ENCODE results near the gene IL1RAP.

Gene IL1RAP

GRCh38 chr3:190593075-190593474 is 79.2 kb downstream of the IL1RAP start:
- Mint-ChIP-seq H3K9me3 (ENCODE audit: low read depth) (no peaks in the 10 kb centered on the region), H3K4me1 (ENCODE audit: low read depth) (peaks cover 5% of the 10 kb centered on the region), H3K27ac (no peak overlapping the region)

GRCh38 chr3:190594171-190594570 is 80.3 kb downstream of the IL1RAP start:
- no peaks in the 10 kb centered on the region for H3K27me3 Mint-ChIP-seq
- peaks cover 21% of the 10 kb centered on the region for H3K36me3 Mint-ChIP-seq
- no peak overlapping the region for H3K4me3 Mint-ChIP-seq
- H3K4me1 Mint-ChIP-seq (ENCODE audit: low read depth): peaks cover 3% of the 10 kb centered on the region
- H3K27ac Mint-ChIP-seq: no peak overlapping the region
- H3K9me3 Mint-ChIP-seq (ENCODE audit: low read depth): no peaks in the 10 kb centered on the region

More at GRCh38 chr3:190593075-190593474, 79.2 kb downstream of the IL1RAP start:
- Mint-ChIP-seq H3K36me3 (peaks cover 24% of the 10 kb centered on the region), H3K27me3 (no peaks in the 10 kb centered on the region), H3K4me3 (no peak overlapping the region)

- Mint-ChIP-seq H3K27ac (no peak overlapping the region), H3K9me3 (ENCODE audit: low read depth) (no peaks in the 10 kb centered on the region), H3K27me3 (no peaks in the 10 kb centered on the region), H3K4me1 (ENCODE audit: low read depth) (peaks cover 3% of the 10 kb centered on the region), H3K36me3 (peaks cover 25% of the 10 kb centered on the region), H3K4me3 (no peak overlapping the region)
Measured at GRCh38 chr3:190595179-190595795, 81.4 kb downstream of the IL1RAP start.

- H3K4me1 Mint-ChIP-seq (ENCODE audit: low read depth): peaks cover 3% of the 10 kb centered on the region
- H3K27me3 Mint-ChIP-seq: no peaks in the 10 kb centered on the region
- no peak overlapping the region for H3K27ac Mint-ChIP-seq
- no peak overlapping the region for H3K4me3 Mint-ChIP-seq
- H3K36me3 Mint-ChIP-seq: peaks cover 27% of the 10 kb centered on the region
- H3K9me3 Mint-ChIP-seq (ENCODE audit: low read depth): no peaks in the 10 kb centered on the region
Measured at GRCh38 chr3:190595807-190596206, 81.9 kb downstream of the IL1RAP start.

GRCh38 chr3:190596349-190597285 is 82.7 kb downstream of the IL1RAP start:
- no peak overlapping the region for H3K4me3 Mint-ChIP-seq
- H3K27me3 Mint-ChIP-seq: no peaks in the 10 kb centered on the region
- H3K4me1 Mint-ChIP-seq (ENCODE audit: low read depth): peaks cover 3% of the 10 kb centered on the region
- H3K9me3 Mint-ChIP-seq (ENCODE audit: low read depth): no peaks in the 10 kb centered on the region
- H3K27ac Mint-ChIP-seq: no peak overlapping the region
- peaks cover 25% of the 10 kb centered on the region for H3K36me3 Mint-ChIP-seq

GRCh38 chr3:190597291-190597690 is 83.4 kb downstream of the IL1RAP start:
- peaks cover 3% of the 10 kb centered on the region for H3K4me1 Mint-ChIP-seq (ENCODE audit: low read depth)
- no peaks in the 10 kb centered on the region for H3K27me3 Mint-ChIP-seq
- H3K9me3 Mint-ChIP-seq (ENCODE audit: low read depth): no peaks in the 10 kb centered on the region

DNA sequence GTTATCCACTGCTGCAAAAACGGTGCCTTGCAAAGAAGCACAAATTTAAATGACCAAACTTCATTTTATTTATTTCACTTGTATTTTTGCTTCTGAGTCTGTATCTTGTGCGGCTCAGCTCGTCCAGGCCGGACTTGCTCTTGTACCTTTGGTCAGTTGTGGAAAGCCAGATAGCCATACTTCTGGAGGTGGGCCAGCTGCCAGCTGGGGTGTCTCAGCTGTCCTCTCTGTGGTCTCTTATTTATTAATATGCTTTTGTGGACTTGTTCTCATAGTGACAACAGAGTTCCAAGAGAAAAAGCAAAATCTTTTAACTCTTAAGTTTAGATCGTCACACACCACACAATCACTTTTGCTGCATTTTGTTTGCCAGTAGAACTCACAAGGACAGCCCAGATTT is 87.7 kb downstream of the IL1RAP start:
- Mint-ChIP-seq H3K27ac (no peak overlapping the region), H3K4me1 (ENCODE audit: low read depth) (no peaks in the 10 kb centered on the region), H3K4me3 (no peak overlapping the region), H3K9me3 (ENCODE audit: low read depth) (no peaks in the 10 kb centered on the region), H3K27me3 (no peaks in the 10 kb centered on the region), H3K36me3 (peaks cover 37% of the 10 kb centered on the region)

More at GRCh38 chr3:190597291-190597690, 83.4 kb downstream of the IL1RAP start:
- Mint-ChIP-seq H3K4me3 (no peak overlapping the region), H3K27ac (no peak overlapping the region), H3K36me3 (peaks cover 25% of the 10 kb centered on the region)

DNA sequence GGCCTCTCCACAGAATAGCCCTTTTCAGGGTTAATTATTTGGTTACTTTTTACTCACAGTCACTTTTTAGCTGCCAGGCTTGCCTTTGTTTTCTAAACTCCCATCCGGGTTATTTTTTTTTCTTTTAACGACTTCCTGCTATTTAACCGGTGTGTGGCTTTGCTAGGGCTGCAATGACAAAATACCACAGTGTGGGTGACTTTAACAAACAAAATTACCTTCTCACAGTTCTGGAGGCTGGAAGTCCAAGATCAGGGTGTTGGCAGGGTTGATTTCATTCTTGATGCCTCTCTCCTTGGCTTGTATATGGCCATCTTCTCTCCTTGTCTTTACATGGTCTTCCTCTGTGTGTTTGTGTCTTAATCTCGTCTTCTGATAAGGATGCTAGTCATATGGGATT is 91.5 kb downstream of the IL1RAP start:
- Mint-ChIP-seq H3K27ac (no peak overlapping the region), H3K4me3 (no peak overlapping the region), H3K27me3 (no peaks in the 10 kb centered on the region), H3K4me1 (ENCODE audit: low read depth) (no peaks in the 10 kb centered on the region), H3K36me3 (peaks cover 44% of the 10 kb centered on the region), H3K9me3 (ENCODE audit: low read depth) (no peaks in the 10 kb centered on the region)

DNA sequence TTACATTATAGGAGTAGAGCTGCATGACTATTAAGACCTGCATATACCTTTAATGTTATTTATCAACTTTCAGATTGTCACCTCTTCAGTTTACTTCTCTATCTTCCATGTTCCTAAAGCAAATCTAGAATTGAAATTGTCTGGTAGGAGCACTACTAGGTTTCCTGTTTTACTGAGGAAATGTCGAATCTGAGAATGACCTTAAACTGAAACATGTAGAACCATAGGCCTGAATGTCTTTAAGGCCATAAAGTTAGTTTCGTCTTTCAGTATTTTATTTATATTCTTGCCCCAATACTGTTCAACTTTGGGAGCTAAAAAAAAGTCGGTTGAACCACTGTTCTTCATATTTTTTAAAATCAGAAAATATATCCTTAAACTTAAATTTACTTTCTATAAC is 92.7 kb downstream of the IL1RAP start:
- H3K4me3 Mint-ChIP-seq: no peak overlapping the region
- H3K27me3 Mint-ChIP-seq: no peaks in the 10 kb centered on the region
- H3K36me3 Mint-ChIP-seq: peaks cover 42% of the 10 kb centered on the region
- no peaks in the 10 kb centered on the region for H3K4me1 Mint-ChIP-seq (ENCODE audit: low read depth)
- no peaks in the 10 kb centered on the region for H3K9me3 Mint-ChIP-seq (ENCODE audit: low read depth)
- no peak overlapping the region for H3K27ac Mint-ChIP-seq

DNA sequence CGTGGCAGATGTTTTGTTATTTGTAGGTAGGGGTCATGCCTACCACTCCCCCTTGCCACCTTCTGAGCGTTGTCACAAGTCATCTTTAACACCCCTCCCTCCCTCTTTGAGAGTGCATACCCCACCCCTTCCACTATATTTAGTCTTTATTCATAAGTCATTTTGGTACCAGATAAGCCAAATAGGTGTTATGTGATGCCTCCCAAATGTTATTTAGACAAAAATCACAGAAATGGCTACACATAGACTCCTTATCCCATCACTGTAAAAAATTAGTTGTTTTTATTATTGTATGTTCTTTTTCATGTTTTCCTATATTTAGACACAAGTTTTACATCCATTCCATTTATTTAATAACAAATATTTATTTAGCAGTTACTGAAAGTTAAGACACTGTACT is 93.1 kb downstream of the IL1RAP start:
- H3K36me3 Mint-ChIP-seq: peaks cover 42% of the 10 kb centered on the region
- H3K4me1 Mint-ChIP-seq (ENCODE audit: low read depth): no peaks in the 10 kb centered on the region
- no peaks in the 10 kb centered on the region for H3K9me3 Mint-ChIP-seq (ENCODE audit: low read depth)

GRCh38 chr3:190608850-190609589 is 95.1 kb downstream of the IL1RAP start:
- Mint-ChIP-seq H3K4me3 (no peak overlapping the region), H3K9me3 (ENCODE audit: low read depth) (peaks cover 3% of the 10 kb centered on the region), H3K36me3 (peaks cover 46% of the 10 kb centered on the region), H3K4me1 (ENCODE audit: low read depth) (no peaks in the 10 kb centered on the region), H3K27me3 (no peaks in the 10 kb centered on the region), H3K27ac (no peak overlapping the region)

More for the DNA sequence above, 93.1 kb downstream of the IL1RAP start:
- H3K27me3 Mint-ChIP-seq: no peaks in the 10 kb centered on the region
- H3K27ac Mint-ChIP-seq: no peak overlapping the region
- H3K4me3 Mint-ChIP-seq: no peak overlapping the region

GRCh38 chr3:190614226-190615059 is 100.6 kb downstream of the IL1RAP start:
- Mint-ChIP-seq H3K27me3 (no peaks in the 10 kb centered on the region), H3K27ac (peak overlapping the region; percentile 18), H3K9me3 (ENCODE audit: low read depth) (peaks cover 3% of the 10 kb centered on the region), H3K4me1 (ENCODE audit: low read depth) (peaks cover 48% of the 10 kb centered on the region), H3K36me3 (peaks cover 26% of the 10 kb centered on the region), H3K4me3 (no peak overlapping the region)

DNA sequence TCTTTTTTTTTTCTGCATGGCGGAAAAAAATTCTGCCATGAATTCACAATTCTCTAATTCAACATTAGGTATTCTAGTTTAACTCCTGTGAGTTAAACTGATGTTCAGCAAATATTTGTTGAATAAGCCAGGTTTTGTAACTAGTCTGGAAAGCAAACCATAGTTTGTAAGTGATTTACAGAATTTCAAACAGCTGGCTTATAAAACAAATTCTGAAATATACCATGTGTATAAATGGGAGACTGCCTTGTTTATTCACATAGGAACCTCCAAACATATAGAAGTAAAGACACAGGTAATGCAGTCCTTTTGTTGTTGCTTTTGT is 101.1 kb downstream of the IL1RAP start:
- peaks cover 53% of the 10 kb centered on the region for H3K4me1 Mint-ChIP-seq (ENCODE audit: low read depth)
- peaks cover 3% of the 10 kb centered on the region for H3K9me3 Mint-ChIP-seq (ENCODE audit: low read depth)
- H3K27ac Mint-ChIP-seq: peak overlapping the region; percentile 18
- H3K27me3 Mint-ChIP-seq: no peaks in the 10 kb centered on the region
- no peak overlapping the region for H3K4me3 Mint-ChIP-seq
- H3K36me3 Mint-ChIP-seq: peaks cover 23% of the 10 kb centered on the region

- Mint-ChIP-seq H3K27me3 (no peaks in the 10 kb centered on the region), H3K4me3 (no peak overlapping the region), H3K9me3 (ENCODE audit: low read depth) (peaks cover 3% of the 10 kb centered on the region), H3K4me1 (ENCODE audit: low read depth) (peaks cover 53% of the 10 kb centered on the region), H3K27ac (peak overlapping the region; percentile 89), H3K36me3 (peaks cover 25% of the 10 kb centered on the region)
Measured at GRCh38 chr3:190615607-190616006, 101.7 kb downstream of the IL1RAP start.

Measured in activated naive CD8-positive, alpha-beta T cell (primary cell).